Adrenal gland (tissue), 5 donors: Measurements from ENCODE around the gene APBA1.

Experiments used
- POLR2A ChIP-seq, 2 donors: fragments of 450-650 bp; IDR thresholded peaks; one replicate each; pipeline ENCODE4 v1.6.1; 2017; ENCODE audit warnings: antibody characterized with exemption in 2 of 2, mild to moderate bottlenecking in 2 of 2, moderate library complexity in 1 of 2
- TF ChIP-seq, protein P1 (sequence below), 6 experiments: fragments of 450-650 bp in 4 of 6; fragments of 200-600 bp in 2 of 6; sonication (generic) in 1 of 6; IDR thresholded peaks; 1 replicate in 5 of 6; 2 replicates in 1 of 6; pipeline versions ENCODE4 v1.5.1 to v1.8.0; 2016 to 2021; ENCODE audit warnings: antibody characterized with exemption in 6 of 6, mild to moderate bottlenecking in 2 of 6, moderate library complexity in 1 of 6
- donor health status: DM: no; HTN: no; CAD: no.

DNA sequence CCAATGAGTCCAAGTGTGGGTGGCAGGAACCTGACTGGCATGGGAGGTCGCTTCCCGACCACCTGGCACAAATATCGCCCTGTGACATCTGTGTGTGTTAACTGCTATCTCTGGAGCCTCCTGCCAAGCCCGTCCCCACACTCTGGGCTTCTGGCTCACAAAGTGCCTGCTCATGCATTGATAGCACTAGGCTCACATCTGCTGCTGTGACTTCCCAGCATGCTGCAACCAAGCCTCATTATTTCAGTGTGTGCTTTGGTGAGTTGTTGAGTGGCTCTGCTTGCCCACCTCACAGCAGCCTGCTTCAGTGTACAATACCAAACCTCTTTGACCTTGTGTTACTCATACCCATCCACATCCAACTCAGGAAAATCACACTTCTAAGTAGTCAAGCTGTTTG lies 139.8 kb downstream of the APBA1 start:
- TF ChIP-seq, protein P1, sequence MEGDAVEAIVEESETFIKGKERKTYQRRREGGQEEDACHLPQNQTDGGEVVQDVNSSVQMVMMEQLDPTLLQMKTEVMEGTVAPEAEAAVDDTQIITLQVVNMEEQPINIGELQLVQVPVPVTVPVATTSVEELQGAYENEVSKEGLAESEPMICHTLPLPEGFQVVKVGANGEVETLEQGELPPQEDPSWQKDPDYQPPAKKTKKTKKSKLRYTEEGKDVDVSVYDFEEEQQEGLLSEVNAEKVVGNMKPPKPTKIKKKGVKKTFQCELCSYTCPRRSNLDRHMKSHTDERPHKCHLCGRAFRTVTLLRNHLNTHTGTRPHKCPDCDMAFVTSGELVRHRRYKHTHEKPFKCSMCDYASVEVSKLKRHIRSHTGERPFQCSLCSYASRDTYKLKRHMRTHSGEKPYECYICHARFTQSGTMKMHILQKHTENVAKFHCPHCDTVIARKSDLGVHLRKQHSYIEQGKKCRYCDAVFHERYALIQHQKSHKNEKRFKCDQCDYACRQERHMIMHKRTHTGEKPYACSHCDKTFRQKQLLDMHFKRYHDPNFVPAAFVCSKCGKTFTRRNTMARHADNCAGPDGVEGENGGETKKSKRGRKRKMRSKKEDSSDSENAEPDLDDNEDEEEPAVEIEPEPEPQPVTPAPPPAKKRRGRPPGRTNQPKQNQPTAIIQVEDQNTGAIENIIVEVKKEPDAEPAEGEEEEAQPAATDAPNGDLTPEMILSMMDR (IDR thresholded peaks at IDR 0.05), result no peak
- no peak for TF ChIP-seq POLR2A (IDR thresholded peaks at IDR 0.05)
